HG02610 (cell line): Measurements from ENCODE around the gene XG.
A peak's percentile ranks its signal among the peaks of the same experiment; 100 is the strongest.
"Not testable (repeated sequence)": the region's sequence is repeated elsewhere in the genome, so short reads cannot be mapped to it uniquely, and the experiment has no call there.

Experiments
- ATAC-seq: cut with Tn5 transposase; IDR thresholded peaks from one replicate; pipeline ENCODE4 v1.9.1; 2021; ENCODE audit warnings: mild to moderate bottlenecking, moderate library complexity; ENCODE audit not compliant: unreplicated experiment

The XG gene, protein sequence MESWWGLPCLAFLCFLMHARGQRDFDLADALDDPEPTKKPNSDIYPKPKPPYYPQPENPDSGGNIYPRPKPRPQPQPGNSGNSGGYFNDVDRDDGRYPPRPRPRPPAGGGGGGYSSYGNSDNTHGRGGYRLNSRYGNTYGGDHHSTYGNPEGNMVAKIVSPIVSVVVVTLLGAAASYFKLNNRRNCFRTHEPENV

DNA sequence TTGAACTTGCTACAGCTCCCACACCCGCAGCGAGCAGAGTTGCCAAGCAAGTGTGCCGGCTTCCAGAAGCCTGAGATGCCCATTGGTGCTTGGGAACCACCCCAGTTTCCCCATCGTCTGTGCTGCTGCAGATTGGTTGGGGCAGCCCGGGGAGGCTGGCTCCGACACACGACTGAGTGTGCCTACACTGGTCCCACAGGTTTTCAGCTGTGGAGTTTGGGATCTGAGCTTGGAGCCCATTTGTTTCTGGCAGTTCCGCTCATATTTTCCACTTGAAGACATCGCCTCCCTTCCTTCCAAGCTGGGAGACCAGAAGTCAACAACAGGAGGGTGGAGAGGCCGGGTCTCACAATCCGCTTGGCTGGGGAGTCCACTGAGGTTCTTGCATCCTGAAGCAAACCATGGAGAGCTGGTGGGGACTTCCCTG lies at the start of gene XG:
Gene XG, plus strand, starts transcription at position 167 of the 427 bp plus-strand sequence. Its CDS starts 235 bp downstream, at position 402.
- not testable (repeated sequence) for ATAC-seq

DNA sequence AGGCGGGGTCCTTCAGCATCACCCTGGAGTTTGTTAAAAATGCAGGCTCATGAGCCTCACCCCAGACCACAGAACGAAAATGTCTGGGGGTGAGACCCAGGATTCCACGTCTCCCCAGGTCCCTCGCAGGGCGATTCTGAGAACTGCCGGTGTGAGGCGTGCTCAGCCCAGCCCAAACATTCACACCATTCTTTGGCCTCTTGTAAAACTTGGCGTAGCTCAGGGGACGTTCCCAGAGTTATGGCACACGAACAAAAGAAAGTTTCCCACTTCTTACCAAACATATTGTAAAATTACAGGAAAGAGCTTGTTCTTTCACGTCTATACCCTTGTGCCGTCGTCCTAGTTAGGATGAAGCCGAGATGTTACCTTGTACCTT lies 47.9 kb upstream of the XG start:
- ATAC-seq: no peak

DNA sequence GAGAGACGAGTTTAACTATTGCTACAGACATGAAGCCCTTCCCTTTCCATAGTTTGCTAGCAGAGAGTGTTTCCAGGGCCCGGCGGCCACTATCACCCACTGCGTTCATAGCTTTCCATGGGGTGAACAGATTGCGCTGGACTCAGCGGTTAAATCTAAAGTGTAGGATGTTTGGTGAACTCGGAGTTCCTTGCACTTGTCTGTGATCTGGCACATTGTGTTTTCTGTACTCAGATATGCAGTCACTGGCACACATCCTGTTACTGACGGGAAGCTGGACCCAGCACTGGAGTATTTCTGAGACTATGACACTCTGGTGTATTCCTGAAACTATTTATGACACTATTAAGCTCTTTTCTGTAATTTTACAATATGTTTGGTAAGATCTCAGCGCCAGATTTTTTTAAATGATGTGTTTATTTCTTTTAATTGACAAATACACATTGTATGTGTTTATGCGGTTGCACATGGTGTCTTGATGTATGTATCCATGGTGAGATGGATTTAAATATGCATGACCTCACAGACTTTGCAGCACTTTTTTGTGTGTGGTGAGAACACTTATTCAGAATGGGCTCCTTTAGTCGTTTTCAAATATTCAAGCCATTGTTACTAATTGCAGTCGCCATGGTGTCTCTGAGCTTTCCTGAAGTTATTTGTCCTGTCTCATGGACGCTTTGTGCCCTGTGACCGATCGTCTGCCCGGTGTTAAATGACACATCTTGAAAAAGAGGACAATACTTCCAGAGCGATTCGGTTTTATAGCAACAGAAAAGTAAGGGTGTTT lies 46.6 kb upstream of the XG start:
- ATAC-seq: no peak

DNA sequence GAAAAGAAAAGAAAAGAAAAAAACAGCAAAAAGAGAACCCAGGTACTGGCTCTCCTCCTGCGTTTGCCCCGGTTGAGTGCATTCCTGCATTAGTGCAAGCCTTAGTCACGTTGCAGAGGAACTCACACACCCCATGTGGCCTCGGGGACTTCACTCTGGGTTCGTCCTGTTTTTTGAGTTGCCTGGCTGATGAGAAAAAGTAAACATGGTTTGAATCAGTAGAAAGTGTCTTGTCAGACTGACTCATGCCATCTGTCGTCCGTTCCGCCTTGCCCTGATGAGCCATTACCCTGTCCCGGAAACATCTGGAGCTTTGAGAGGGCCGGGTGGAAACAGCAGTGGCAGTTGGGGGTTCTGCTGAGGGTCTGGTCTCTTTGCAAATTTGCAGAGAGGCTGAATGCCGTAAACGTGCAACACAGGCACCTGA lies 44.5 kb upstream of the XG start:
- peak; percentile 84 for ATAC-seq

DNA sequence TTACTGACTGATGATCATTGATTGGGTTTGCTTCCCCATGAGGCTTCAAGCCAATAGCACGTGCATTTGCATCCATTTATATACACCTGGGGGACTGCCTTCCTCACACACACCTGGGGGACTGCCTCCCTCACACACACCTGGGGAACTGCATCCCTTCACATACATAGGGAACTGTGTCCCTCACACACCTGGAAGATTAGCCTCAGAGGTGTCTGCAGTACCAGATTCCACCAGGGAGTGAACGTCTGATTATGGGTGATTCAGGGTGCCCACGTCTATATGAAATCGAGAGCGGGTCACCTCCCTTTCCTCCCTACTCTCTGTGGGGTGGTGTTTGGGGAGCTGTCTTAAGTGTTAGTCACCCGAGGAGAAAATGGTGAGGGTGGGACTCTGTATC lies 43.8 kb upstream of the XG start:
- no peak for ATAC-seq

DNA sequence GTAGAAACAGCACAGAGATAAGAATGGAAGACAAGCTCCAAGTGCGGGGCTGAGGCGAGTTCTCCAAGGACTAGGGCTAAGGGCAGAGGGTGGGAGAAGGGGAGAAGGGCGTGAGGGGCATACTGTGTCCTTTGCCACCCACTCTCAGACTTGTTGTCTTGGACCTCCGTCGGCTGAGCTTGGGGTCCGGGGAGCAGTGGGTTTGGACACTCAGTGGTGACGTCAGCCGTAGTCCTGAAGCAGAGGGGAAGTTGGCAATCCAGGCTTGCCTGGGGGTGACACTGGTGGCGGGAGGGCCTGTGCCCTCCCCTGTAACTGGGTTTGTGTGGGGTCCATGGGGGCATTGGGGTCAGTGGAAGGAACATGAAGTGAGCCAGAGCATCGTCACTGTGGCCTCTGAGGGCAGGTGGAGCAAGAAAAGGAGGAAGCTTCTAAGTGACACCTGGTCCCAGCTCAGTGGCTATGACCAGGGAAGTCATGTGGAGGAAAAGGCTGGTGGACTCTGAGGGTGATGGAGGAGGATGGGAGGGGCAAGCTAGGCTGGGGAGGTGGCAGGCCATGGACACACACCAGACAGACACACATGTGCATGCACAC lies 43.1 kb upstream of the XG start:
- ATAC-seq: no peak

DNA sequence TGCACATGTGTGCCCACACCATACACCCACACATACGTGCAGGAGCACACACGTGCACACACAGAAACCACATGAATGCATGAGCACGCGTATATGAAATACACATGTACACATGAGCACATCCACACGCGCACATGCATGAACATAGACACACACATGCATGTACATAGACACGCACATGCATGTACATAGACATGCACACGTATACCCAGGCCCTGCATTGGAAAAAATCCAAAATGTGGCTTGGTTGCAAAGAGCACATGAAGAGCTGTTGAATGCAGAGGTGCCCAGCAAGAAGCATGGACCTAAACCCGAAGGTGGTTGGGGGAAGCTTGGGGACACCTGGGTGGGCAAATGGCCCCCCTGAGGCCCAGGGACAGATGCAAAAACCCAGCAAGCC lies 42.3 kb upstream of the XG start:
- no peak for ATAC-seq

DNA sequence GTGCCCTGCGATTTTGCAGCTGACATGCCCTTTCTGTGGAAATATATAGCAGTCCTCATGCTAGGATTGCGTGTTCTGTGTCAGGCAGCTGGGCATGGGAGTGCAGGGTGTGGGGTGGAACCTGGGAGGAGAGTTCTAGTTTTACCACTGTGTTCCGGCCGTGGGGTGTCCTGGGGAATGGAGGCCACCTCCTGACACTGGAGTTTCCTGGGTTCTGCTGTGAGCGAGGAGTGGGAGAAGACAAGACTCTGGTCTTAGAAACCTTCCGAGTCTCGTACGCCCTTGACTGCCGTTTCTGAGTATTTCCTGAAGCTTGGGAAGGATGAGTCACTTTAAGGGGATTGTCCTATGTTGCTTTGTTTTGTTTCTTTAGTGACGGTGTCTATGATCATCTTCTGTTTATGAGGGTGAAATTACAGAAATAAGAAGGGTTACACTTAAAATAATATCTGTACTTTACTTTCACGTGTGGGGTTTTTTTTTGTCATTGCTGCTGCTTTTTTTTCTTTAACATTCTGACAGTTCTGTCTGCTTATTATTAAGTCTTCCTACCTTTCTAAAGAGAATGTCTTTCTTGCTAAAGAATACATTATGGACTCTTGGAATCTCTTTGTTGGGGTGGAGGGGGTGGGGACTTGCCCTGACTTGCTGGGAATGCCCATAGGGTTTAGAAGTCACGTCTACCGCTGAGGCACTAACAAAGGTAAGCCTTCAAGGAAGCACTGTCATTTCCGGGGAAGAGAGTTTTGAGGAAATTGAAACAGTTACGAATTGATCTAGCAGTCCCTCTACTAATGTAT lies 41.6 kb upstream of the XG start:
- ATAC-seq: peak; percentile 31

DNA sequence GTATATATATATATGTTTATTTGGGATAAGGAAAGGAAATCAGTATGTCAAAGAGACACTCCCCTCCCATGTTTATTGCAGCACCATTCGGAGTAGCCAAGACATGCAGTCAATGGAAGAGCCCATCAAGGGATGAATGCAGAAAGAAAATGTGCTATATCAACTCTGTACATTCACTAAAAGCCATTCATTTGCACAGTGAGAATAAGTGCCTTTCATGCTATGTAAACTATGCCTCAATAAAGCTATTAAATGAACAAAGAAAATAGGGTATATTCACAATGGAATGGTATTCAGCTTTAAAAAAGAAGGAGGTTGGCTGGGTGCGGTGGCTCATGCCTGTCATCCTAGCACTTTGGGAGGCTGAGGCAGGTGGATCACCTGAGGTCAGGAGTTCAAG lies 40.4 kb upstream of the XG start:
- ATAC-seq: no peak

DNA sequence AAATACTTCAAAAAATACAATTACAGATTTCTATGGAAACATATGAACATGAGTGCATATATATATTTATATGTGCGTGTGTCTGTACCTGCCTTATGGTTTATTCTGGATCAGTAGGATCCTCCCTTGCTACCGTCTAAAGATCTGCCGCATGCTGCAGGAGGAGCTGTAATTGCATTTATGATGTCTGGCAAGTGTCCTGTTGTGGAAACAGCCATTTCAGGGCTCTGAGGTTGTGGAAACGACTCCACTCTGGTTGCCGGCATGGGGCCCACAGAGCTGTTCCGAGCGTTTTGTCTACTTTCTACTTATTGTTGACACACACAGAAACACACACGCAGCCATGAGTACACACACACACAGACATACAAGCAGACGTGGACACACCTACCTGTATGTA lies 39.4 kb upstream of the XG start:
- no peak for ATAC-seq

DNA sequence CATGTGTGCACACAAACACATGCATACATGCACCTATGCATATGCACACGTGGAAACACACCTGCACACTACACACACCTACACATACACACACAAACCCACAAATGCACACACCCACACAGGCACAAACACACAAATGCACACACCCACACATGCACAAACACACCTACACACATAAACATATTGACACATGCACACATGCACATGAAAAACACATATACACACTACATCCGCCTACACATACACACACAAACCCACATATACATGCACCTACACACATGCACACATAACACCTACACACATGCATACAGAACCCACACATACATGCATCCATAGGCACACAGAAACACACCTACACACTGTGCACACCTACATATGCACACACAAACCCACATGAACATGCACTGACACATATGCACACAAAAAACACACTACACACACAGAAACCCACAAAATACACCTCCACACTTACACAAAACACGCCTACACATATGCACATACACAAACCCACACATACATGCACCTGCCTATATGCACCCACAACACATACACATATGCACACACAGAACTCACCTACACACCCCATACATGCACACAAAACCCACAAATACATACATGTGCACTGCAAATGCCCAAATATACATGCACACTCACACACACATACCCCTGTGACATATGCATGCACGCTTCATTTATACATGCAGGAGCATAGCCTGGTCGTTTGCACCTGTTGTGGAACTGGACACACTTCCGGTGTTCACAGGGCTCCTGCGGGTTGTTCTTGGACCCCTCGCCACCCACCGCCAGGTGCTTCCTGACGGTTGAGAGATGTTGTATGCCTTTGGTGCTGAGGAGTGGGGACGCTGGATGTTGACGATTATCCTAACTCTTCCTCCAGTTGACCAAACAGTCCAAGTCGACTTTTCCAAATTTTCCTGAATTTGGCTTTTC lies 38.7 kb upstream of the XG start:
- ATAC-seq: no peak

DNA sequence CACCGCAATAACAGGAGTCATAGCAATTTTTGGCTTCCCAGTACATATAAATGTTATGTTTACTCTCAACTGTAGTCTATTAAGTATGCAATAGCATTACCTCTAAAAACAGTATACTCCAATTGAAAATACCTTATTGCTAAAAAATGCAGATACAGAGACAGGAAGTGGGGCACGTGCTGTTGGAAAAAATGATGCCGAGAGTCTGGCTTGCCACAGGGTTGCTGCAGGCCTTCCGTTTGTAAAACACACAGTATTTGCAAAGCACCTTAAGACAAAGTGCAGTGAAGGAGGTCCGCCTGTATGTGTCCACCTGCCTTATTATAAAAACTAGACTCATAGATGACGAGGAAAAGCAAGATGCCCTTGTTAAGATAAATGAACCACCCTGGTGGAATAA lies 37.3 kb upstream of the XG start:
- no peak for ATAC-seq

DNA sequence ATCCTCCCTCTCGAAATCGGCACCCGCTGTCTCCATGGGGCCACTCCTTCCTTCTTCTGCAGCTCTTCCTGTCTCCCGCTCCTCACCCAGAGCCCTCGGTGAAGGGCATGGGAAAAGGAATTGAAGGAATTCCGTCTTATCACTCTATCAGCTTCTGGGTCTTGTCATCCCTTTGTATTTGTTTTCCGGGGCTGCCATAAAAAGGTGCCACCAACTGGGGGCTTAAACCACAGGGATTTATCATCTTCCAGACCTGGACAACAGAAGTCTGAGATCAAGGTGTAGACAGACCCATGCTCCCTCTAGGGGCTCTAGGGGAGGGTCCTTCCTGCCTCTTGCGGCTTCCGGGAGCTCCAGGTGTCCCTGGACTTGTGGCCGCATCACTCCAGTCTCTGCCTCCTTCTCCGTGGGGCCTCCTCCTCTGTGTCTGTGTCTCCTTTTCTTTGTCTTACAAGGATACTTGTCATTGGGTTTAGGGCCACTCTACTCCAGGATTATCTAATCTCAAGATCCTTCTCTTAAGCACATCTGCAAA lies 36.7 kb upstream of the XG start:
- ATAC-seq: no peak

DNA sequence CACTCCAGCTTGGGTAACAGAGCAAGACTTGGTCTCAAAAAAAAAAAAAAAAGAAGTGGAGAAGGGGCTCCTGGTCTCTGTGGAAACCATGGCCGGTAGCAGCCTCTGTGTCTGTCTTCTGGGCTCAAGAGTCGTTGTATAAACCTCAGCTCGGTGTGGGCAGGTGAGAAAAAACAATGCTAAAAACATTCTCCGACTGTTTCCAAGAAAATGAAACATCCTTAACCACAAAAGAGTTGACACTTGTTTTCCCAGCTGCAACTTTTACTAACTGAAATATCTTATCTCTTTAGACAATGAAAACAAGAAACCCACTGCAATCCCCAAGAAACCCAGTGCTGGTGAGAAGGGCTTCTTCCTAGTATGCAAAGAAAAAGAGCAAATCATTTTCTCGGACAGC lies 34.5 kb upstream of the XG start:
- ATAC-seq: no peak

DNA sequence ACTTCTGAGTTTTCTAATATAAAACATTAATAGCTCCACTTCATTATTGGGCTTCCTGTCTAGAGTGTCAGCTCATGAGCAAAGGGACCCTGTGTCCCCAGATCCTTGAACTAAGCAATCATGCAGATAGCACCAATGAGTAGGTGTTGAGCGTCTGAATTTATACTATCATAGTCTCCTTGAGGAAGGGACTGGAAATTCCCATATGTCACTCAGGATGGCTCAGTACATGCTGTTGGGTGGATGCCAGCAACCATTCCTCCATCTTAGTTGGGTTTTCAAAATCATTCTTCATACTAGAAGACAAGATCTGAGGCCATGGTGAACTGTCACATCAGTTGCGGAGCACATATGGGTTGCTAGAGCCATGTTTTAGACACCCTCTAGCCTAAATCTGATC lies 33.0 kb upstream of the XG start:
- ATAC-seq: no peak

DNA sequence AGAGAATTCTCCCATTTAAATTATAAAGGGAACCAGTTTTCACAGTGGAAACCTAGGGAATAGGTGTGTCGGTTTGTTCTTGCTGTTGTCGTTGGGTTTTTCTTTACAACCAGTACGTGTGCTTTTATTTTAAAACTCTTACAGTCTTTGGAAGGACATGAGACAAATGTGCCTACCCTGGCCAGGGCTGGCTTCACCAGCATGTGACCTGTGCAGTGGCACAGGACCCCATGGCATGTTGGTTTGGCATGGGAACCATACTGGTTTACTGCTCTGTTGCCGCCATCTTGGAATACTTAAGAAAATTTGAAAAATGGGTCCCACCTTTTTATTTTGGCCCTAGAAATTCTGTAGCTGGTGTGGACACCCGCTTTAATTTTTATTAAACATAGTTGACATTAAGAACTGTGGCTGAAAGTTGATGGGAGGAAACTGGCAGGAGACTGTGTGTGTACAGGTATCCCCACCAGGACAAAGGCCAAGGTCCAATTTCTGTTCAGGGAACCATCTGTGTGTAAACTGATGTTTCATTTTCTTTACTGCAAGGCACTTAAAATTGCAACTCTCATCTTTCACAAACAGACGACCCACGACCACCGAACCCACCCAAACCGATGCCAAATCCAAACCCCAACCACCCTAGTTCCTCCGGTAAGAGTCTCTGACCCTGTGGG lies 31.9 kb upstream of the XG start:
- no peak for ATAC-seq

DNA sequence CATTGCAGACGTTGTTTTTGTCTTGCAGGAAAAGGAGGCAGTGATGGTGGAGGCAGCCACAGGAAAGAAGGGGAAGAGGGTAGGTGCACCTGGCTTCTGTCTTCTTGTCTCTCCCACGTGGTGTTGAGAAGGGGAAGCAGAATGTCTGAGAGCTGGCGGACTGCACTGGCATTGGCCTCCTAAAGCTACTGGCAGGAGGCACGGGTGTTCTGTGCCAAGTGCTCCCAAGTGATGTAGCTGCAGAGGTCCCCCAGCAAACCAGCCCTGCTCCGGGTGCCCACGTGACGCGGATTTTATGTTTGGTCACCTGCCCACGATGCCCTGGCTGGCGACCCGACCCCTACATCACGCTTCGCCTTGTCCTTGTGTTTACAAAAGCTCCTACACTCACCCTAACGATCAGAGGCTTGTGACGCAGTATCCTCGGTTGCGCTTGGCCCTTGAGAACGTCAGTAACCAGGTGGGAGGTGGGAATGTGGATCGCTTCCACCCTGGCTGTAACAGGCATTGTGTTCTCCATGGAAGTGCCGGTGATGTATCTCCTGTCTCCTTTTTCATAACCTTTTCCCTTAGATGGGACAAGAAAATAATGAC lies 28.5 kb upstream of the XG start:
- ATAC-seq: no peak

DNA sequence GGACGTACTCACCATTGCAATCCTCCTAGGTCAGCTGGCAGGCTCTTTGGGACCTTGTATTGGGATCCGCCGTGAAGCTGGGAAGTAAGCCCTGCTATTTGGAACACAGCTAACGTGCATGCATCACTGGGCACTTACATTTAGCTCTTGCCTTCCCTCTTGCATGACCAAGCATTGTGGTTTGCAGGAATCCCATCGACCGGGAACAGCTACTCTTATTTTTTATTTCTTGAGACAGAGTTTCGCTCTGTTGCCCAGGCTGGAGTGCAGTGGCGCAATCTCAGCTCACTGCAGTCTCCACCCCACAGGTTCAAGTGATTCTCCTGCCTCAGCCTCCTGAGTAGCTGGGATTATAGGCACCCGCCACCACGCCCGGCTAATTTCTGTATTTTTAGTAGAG lies 24.6 kb upstream of the XG start:
- ATAC-seq: not testable (repeated sequence)

DNA sequence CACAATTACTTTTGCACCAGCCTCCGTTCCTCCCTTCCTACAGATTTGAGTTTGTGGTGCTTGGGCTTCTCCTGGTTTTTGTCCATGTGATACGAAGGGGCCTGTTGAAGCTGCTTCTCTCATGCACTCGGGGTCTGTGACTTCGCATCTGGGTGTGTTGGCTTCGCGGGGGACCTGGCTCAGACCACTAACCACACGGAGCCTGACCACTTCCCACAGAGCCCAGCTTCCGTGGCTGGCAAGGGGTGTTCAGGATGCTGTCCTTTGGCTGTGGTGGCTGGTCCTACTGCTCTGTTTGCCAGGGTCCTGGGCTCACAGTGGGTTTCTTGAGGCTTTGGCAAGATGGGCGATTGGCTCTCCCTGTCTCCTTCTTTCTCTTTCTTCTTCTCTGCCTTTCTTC lies 19.8 kb upstream of the XG start:
- no peak for ATAC-seq
